HG03045 (cell line): ENCODE data around the gene DHRS13.
"Not testable (repeated sequence)": the region's sequence is repeated elsewhere in the genome, so short reads cannot be mapped to it uniquely, and the experiment has no call there.

Experiments used
- ATAC-seq: cut with Tn5 transposase; IDR thresholded peaks from one replicate; pipeline ENCODE4 v1.9.1; 2021; ENCODE audit warnings: mild to moderate bottlenecking, moderate library complexity; ENCODE audit not compliant: unreplicated experiment

Gene DHRS13

DNA sequence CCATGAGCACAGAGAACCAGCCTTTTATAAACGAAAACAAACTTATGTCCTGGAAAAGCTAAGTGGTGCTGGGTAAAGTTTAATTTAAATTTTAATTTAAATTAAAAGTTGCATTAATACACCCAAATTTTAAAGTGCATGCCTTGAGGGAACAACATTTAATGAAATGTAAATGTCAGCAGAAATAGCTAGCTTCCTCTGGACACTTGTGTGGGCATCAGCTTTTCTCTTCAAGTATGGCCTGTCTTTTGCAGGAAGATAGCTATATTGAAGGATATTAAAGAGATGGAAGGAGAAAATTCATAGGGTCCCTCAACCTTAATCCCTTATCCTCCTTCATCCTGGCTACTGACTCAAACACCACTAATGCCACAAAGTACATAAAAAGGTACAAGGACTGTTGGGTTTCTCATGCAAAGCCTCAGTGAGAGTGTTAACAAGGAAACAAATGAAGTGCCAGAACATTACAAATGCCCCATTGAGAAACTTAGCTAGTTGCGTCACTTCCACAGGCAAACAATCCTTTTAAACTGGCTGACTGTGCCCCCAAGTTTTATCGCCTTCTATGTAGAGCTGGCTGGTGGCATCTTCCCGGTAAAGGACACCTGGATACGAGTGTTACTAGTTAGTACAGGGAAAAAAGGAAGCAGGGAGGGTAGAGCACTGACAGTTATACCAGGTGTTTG, 34.3 kb upstream of the DHRS13 start:
- no peak for ATAC-seq

GRCh38 chr17:28935744-28936460, 33.0 kb upstream of the DHRS13 start:
- ATAC-seq = no peak

DNA sequence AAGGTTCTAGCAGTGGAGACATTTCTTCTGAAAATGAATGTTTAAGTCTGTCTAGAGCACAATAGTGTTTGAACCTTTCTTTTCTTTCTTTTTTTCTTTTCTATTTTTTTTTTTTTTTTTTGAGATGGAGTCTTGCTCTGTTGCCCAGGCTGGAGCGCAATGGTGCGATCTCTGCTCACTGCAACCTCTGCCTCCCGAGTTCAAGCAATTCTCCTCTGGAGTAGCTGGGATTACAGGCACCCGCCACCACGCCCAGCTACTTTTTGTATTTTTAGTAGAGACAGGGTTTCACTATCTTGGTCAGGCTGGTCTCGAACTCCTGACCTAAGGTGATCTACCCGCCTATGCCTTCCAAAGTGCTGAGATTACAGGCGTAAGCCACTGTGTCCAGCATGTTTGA, 31.6 kb upstream of the DHRS13 start:
- not testable (repeated sequence) for ATAC-seq

DNA sequence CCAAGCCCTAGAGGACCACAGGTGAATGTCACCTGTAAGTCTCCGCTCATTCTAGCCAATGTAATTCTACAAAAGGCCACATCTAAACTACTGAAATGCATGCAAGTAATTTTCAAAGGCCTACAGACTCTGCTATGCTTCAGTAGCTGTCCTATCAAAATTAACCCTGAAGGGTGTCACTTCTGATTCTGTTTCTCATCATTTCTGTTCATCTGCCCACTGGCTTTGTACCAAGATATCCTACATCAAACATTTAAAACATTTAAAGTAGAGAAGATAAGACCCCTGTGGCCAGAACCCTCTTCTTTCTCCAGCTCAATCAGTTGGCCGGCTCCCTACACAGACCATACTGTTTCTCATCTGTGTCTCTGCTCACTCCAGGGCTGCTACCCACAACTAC, 26.9 kb upstream of the DHRS13 start:
- no peak for ATAC-seq

DNA sequence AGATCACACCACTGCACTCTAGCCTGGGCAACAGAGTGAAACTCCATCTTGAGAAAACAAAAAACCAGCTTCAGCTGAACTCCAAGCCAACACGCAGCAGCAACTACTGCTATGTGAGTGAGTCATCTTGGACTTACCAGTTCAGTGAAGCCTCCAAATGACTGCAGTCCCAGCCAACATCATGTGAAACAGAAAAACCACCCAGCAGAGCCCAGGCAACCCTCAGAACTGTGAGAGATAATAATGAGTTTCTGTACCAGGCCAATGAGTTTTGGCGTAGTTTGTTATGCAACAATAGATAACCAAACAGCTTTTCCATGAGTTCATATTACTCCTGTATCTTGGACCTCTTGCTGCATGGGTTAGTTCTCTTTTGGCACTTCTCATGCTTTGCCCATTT, 25.2 kb upstream of the DHRS13 start:
- ATAC-seq = no peak

GRCh38 chr17:28926786-28927185, 23.9 kb upstream of the DHRS13 start:
- ATAC-seq = no peak

GRCh38 chr17:28926366-28926765, 23.5 kb upstream of the DHRS13 start:
- ATAC-seq = no peak

DNA sequence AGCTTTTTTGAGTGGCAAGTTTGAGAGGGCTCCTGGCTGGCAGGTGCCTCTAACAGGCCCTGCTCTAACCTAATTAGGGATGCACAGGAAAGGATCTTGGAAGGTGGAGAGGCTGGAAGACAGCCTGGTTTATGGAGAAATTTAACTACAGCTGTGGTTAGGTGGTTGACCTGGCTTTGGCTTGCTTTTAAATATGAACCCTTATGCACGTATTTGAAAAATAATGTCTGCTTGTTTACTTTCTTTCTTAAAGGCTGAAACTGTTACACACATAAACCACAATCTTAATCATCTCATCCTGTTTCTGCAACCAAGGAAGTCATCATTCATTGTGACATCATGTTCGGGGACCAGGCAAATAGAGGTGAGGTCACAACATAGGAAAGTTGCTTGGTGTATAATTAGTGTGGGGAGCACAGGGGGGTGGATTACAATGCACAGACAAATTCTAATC, 23.1 kb upstream of the DHRS13 start:
- ATAC-seq = no peak

DNA sequence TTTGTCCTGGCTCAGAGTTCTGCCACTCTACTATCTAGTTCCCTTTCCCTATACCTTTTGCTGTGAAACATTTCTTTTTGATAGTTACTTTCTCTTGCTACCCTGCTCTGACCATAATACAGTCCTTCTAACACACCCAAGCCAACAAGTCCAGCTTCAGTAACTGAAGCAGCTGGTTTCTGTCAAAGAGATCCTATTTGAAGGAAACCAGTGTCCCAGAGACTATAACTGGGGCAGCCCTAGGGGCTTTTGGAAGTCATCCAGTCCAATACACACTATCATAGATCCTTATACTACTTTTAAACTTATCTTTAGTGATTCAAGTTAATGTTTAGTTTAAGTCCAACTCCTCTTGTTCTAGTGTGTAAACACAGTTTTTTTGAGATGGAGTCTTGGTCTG, 17.3 kb upstream of the DHRS13 start:
- ATAC-seq = no peak

DNA sequence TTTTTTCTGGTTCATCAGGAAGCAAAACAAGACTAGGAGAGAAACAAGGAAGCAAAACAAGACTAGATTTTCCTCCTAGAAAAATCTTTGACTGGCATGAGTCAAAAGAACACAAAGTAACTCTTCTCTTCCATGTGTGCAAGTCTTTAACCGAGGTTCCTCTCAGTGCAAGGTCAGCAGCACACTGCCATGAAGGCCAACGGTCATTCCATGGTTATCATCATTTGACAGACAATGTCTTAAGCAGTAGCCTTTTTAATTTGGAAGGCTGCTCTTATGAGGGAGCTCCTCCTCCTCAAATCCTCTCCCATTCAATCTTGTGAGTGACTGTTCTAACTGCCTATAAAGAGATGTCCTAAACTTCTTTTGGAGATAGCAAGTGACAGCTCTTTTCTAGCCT, 15.4 kb upstream of the DHRS13 start:
- ATAC-seq = no peak

DNA sequence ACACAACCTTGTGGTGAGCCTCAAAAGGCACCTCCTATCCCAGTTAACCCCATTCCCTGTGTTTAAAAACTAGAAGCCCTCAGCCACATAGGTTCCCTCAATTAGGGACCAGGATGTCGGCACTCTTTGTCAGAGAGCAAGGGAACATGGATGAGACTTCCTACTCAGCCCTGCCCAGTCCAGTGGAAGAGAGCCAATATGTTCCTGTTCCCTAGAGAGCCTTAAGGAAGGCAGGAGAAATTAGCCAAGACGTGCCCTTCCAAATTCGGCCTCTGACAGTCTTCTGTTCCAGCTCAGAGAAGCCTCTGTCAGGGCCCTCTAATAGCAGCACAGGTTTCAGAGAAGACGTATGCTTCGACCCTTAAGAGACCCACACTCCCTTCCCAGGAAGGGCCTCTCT, 14.6 kb upstream of the DHRS13 start:
- ATAC-seq = no peak

DNA sequence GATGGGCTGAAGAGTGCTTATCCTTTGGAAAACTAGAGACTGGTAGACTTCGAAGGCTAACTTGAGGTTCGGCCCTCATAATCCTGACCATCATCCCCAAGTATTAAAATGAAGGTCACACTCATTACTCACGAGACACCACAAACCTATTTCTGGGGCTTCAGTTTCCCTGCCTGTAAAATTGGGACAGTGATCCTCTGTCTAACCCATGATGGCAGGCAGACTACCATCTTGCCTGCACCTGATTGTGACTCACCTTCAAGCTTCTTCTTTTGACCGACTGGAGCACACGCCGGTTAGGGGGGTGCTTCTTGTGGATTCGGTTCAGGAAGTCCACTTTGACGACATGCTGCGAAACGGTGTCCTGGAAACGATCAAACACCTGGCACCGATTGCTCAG, 14.2 kb upstream of the DHRS13 start:
- no peak for ATAC-seq

GRCh38 chr17:28916302-28916934, 13.5 kb upstream of the DHRS13 start:
- ATAC-seq = no peak

- ATAC-seq = no peak
Observed at GRCh38 chr17:28912938-28913333, 10.1 kb upstream of the DHRS13 start.

- ATAC-seq = no peak
Observed at GRCh38 chr17:28912281-28912937, 9.5 kb upstream of the DHRS13 start.

DNA sequence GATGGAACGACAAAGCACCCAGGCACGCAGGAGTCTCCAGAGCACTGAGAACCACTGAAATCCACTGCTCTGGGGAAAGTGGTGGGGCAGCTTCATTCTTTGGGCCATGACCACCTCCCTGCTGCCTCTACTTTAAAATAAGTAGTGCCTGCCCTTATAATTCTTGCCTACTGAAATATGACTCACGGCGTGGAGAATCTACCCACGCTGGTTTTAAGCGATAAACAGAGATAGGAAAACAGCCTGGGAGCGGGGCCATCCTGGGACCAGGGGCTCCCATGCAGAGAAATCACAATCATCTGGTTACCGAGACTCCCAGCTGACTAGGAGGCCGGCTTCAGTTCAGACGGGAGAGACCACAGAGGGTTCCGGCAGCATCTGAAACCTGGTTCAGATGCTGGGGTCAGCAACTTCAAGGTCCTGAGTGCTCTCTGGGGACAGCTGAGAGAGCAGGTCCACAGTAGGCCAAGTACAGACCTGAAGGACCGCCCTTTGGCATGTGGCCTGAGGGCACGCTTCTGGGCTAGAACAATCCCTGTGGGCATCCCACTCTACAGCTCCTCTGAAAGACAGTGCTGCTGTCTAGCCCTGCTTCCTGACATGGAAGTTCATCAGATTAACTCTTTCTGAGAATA, 8.6 kb upstream of the DHRS13 start:
- no peak for ATAC-seq

DNA sequence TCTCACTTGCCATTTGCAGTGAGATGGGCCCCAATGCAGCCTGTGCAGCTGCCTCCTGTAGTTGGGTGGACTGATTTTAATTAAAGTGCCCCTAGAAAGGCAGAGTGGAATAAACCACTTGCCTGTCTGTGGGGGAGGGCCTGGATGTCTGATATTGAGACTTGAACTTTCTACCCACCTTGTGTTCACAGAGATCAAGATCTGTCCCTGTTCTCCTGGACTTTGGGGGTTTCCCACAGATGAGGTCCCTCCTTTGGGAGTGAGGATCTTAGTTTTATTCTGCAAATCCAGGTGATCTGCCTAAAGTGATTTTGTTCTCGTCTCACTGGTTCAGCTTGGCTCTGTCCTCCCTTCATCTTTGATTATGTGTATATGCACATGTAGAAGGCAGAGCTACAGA, 7.7 kb upstream of the DHRS13 start:
- no peak for ATAC-seq

- ATAC-seq = no peak
Observed at GRCh38 chr17:28908640-28909167, 5.8 kb upstream of the DHRS13 start.

DNA sequence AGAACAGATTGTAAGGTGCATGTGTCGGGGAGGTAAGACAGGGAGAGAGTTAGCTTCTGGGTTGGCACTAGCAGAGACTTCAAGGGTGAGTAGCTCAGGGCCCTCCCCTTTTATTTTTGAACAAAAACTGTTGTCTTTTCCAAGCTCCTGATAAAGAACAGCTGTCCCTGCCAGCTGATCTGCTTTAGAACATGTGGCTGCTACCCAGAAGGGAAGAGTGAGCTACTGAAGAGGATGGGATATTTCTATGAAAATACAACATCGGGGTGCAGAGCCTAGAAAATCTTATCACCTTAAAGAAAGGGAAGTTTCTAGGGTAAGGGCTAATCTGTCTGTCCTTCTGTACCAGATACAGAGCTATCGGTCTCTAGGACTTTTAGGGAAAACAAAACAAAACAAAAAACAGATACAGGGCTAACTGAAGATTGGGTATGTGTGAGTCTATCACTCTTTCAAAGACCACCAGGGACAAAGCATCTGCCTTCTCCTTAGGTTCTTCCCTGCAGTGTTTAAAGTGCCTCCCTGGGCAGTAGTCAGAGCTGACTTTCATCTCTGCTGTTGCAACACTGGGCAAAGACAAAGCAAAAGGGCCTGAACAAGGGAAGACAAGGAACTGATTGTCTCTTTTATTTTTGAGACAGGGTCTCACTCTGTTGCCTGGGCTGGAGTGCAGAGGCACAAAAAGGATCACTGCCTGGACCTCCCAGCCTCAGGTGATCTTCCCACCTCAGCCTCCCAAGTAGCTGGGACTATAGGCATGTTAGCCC, 5.0 kb upstream of the DHRS13 start:
- no peak for ATAC-seq
